IPS-NIHi7 (cell line): ENCODE results near the gene KLHL30.
"Not testable (repeated sequence)": the region's sequence is repeated elsewhere in the genome, so short reads cannot be mapped to it uniquely, and the experiment has no call there.

Experiments
- DNase-seq: peaks from one replicate; pipeline ENCODE4 v3.0.0; 2012; ENCODE audit warnings: mixed read lengths; ENCODE audit errors: extremely low spot score

The KLHL30 gene

GRCh38 chr2:238161291-238162051 lies 23.0 kb downstream of the KLHL30 start:
- no peak for DNase-seq

GRCh38 chr2:238162251-238162845 lies 23.9 kb downstream of the KLHL30 start:
- no peak for DNase-seq

- DNase-seq, result no peak
Measured at GRCh38 chr2:238162846-238163441, 24.5 kb downstream of the KLHL30 start.

GRCh38 chr2:238163481-238164198 lies 25.2 kb downstream of the KLHL30 start:
- no peak for DNase-seq

GRCh38 chr2:238164906-238165287 lies 26.4 kb downstream of the KLHL30 start:
- DNase-seq, result no peak

GRCh38 chr2:238165288-238165921 lies 26.9 kb downstream of the KLHL30 start:
- no peak for DNase-seq

GRCh38 chr2:238166391-238167343 lies 28.2 kb downstream of the KLHL30 start:
- DNase-seq, result no peak

- no peak for DNase-seq
Measured at GRCh38 chr2:238167344-238167715, 28.9 kb downstream of the KLHL30 start.

GRCh38 chr2:238167761-238168160 lies 29.3 kb downstream of the KLHL30 start:
- DNase-seq, result no peak

- DNase-seq, result no peak
Measured at GRCh38 chr2:238168196-238169047, 30.0 kb downstream of the KLHL30 start.

GRCh38 chr2:238169048-238169707 lies 30.7 kb downstream of the KLHL30 start:
- DNase-seq, result no peak

- no peak for DNase-seq
Measured at GRCh38 chr2:238169708-238170251, 31.3 kb downstream of the KLHL30 start.

- no peak for DNase-seq
Measured at GRCh38 chr2:238170386-238171071, 32.1 kb downstream of the KLHL30 start.

- not testable (repeated sequence) for DNase-seq
Measured at GRCh38 chr2:238171072-238171431, 32.6 kb downstream of the KLHL30 start.

- no peak for DNase-seq
Measured at GRCh38 chr2:238171575-238172187, 33.2 kb downstream of the KLHL30 start.

GRCh38 chr2:238172439-238172838 lies 34.0 kb downstream of the KLHL30 start:
- no peak for DNase-seq

GRCh38 chr2:238173692-238174091 lies 35.2 kb downstream of the KLHL30 start:
- no peak for DNase-seq

GRCh38 chr2:238174291-238174690 lies 35.8 kb downstream of the KLHL30 start:
- DNase-seq, result no peak
